GM13977 (cell line): ENCODE results near the gene PDE4B.

Source experiments
- DNase-seq: peaks from one replicate; pipeline ENCODE4 v3.0.0; 2012; ENCODE audit warnings: low spot score
- CTCF ChIP-seq: IDR thresholded peaks from 2 replicates; pipeline ENCODE4 v1.5.1; 2012; ENCODE audit warnings: mild to moderate bottlenecking, control low read depth; ENCODE audit not compliant: insufficient read depth; ENCODE audit errors: extremely low read depth, missing control alignments
- in situ Hi-C: fragments of 300-500 bp; cut with MboI; formaldehyde crosslinking; loops from one replicate; pipeline ENCODE4 v1.12.0; 2022; ENCODE audit warnings: low sequenced_read_pairs, low pct_unique_long_range_greater_than_20kb, mixed read lengths, inconsistent platforms; ENCODE audit not compliant: unreplicated experiment

PDE4B gene

GRCh38 chr1:65830306-65830705 is 37.6 kb downstream of the PDE4B start:
- no peak for DNase-seq
- in situ Hi-C loops, result no loop called here
- TF ChIP-seq CTCF, result no peak

- no peak for DNase-seq
- in situ Hi-C loops, result no loop called here
- no peak for TF ChIP-seq CTCF
Observed at GRCh38 chr1:65832296-65832695, 39.6 kb downstream of the PDE4B start.

- DNase-seq, result no peak
- in situ Hi-C loops, result no loop called here
- TF ChIP-seq CTCF, result no peak
Observed at GRCh38 chr1:65836686-65837085, 44.0 kb downstream of the PDE4B start.

- in situ Hi-C loops, result no loop called here
- no peak for DNase-seq
- no peak for TF ChIP-seq CTCF
Observed at GRCh38 chr1:65840683-65841082, 48.0 kb downstream of the PDE4B start.

- TF ChIP-seq CTCF, result no peak
- DNase-seq, result no peak
- in situ Hi-C loops, result no loop called here
Observed at GRCh38 chr1:65844296-65844695, 51.6 kb downstream of the PDE4B start.

GRCh38 chr1:65844821-65845534 is 52.3 kb downstream of the PDE4B start:
- no peak for TF ChIP-seq CTCF
- DNase-seq, result no peak
- in situ Hi-C loops, result no loop called here
